H9 (cell line): ENCODE data around the gene SPTBN1. TPM values are rescaled to one million over a fixed set of nuclear protein-coding genes. Genes with fewer than 3 reads are reported as not detected.

Experiments
- DNase-seq: peaks from one replicate; pipeline ENCODE4 v3.0.0-alpha.2; 2017
- H2AFZ ChIP-seq: one replicate; pipeline ENCODE4 v1.6.1; 2013; ENCODE audit warnings: mild to moderate bottlenecking, low read length, control low read depth, moderate library complexity
- H2AK5ac ChIP-seq: 2 replicates; pipeline ENCODE4 v1.6.1; 2013; ENCODE audit warnings: low read length, control low read depth, mixed read lengths; ENCODE audit not compliant: insufficient read length
- H2BK120ac ChIP-seq: one replicate; pipeline ENCODE4 v1.6.1; 2013; ENCODE audit warnings: low read depth, mild to moderate bottlenecking, low read length, control low read depth, inconsistent platforms; ENCODE audit not compliant: poor library complexity, severe bottlenecking
- H2BK12ac ChIP-seq: 2 replicates; pipeline ENCODE4 v1.6.1; 2013; ENCODE audit warnings: low read length, control low read depth, mixed read lengths, low read depth; ENCODE audit not compliant: insufficient read length
- H2BK15ac ChIP-seq: 2 replicates; pipeline ENCODE4 v1.6.1; 2013; ENCODE audit warnings: low read depth, low read length, control low read depth
- H2BK20ac ChIP-seq: one replicate; pipeline ENCODE4 v1.6.1; 2013; ENCODE audit warnings: low read depth, mild to moderate bottlenecking, low read length, control low read depth, inconsistent platforms; ENCODE audit not compliant: poor library complexity, severe bottlenecking
- H2BK5ac ChIP-seq: 2 replicates; pipeline ENCODE4 v1.6.1; 2013; ENCODE audit warnings: low read length, control low read depth, mixed read lengths; ENCODE audit not compliant: insufficient read length
- H3K14ac ChIP-seq: 2 replicates; pipeline ENCODE4 v1.6.1; 2013; ENCODE audit warnings: low read length, control low read depth; ENCODE audit not compliant: insufficient read depth
- H3K18ac ChIP-seq: 2 replicates; pipeline ENCODE4 v1.6.1; 2013; ENCODE audit warnings: low read depth, mild to moderate bottlenecking, mixed read lengths, low read length, control low read depth; ENCODE audit not compliant: insufficient read length
- H3K23ac ChIP-seq: 2 replicates; pipeline ENCODE4 v1.6.1; 2013; ENCODE audit warnings: low read length, control low read depth, mixed read lengths, low read depth; ENCODE audit not compliant: insufficient read length
- H3K23me2 ChIP-seq: 2 replicates; pipeline ENCODE4 v1.6.1; 2013; ENCODE audit warnings: low read depth, mild to moderate bottlenecking, mixed read lengths, low read length, control low read depth; ENCODE audit not compliant: insufficient read length, poor library complexity, severe bottlenecking
- H3K27ac ChIP-seq: 2 replicates; pipeline ENCODE4 v1.5.1; 2013; ENCODE audit warnings: low read length, control low read depth, mixed read lengths, low read depth; ENCODE audit not compliant: insufficient read length
- H3K27me3 ChIP-seq: 2 replicates; pipeline ENCODE4 v1.6.1; 2013; ENCODE audit warnings: low read length, control low read depth, inconsistent platforms; ENCODE audit not compliant: insufficient read depth
- H3K4ac ChIP-seq: 2 replicates; pipeline ENCODE4 v1.6.1; 2013; ENCODE audit warnings: low read depth, mild to moderate bottlenecking, control low read depth, inconsistent platforms, low read length, moderate library complexity
- H3K4me1 ChIP-seq: 2 replicates; pipeline ENCODE4 v1.6.1; 2013; ENCODE audit warnings: low read length, control low read depth, inconsistent platforms; ENCODE audit not compliant: insufficient read depth
- H3K4me2 ChIP-seq: 2 replicates; pipeline ENCODE4 v1.6.1; 2013; ENCODE audit warnings: low read length, control low read depth, mixed read lengths; ENCODE audit not compliant: insufficient read length, insufficient read depth
- H3K56ac ChIP-seq: 2 replicates; pipeline ENCODE4 v1.6.1; 2013; ENCODE audit warnings: low read depth, mild to moderate bottlenecking, mixed read lengths, low read length, control low read depth; ENCODE audit not compliant: insufficient read length
- H3K79me1 ChIP-seq: 2 replicates; pipeline ENCODE4 v1.6.1; 2013; ENCODE audit warnings: low read depth, mild to moderate bottlenecking, moderate library complexity, low read length, control low read depth, inconsistent platforms; ENCODE audit not compliant: insufficient read depth, poor library complexity, severe bottlenecking
- H3K79me2 ChIP-seq: 2 replicates; pipeline ENCODE4 v1.6.1; 2013; ENCODE audit warnings: low read length, control low read depth, inconsistent platforms; ENCODE audit not compliant: insufficient read depth
- H3K9ac ChIP-seq: 2 replicates; pipeline ENCODE4 v1.6.1; 2013; ENCODE audit warnings: low read length, control low read depth, mixed read lengths; ENCODE audit not compliant: insufficient read length; ENCODE audit errors: extremely low read depth
- H3K9me3 ChIP-seq: one replicate; pipeline ENCODE4 v1.6.1; 2013; ENCODE audit warnings: low read depth, low read length, inconsistent platforms; ENCODE audit not compliant: control insufficient read depth
- H3T11ph ChIP-seq: one replicate; pipeline ENCODE4 v1.6.1; 2013; ENCODE audit warnings: mild to moderate bottlenecking, low read length, control low read depth, inconsistent platforms
- H4K20me1 ChIP-seq: one replicate; pipeline ENCODE4 v1.6.1; 2013; ENCODE audit not compliant: control insufficient read depth, insufficient read length, insufficient read depth
- H4K5ac ChIP-seq: 2 replicates; pipeline ENCODE4 v1.6.1; 2013; ENCODE audit warnings: low read depth, mild to moderate bottlenecking, mixed read lengths, low read length, control low read depth; ENCODE audit not compliant: insufficient read length
- H4K8ac ChIP-seq: replicated peaks from 2 replicates; pipeline ENCODE4 v1.6.1; 2013; ENCODE audit warnings: low read length, control low read depth, mixed read lengths, low read depth; ENCODE audit not compliant: insufficient read length
- H4K91ac ChIP-seq: 2 replicates; pipeline ENCODE4 v1.6.1; 2013; ENCODE audit warnings: low read depth, mild to moderate bottlenecking, moderate library complexity, mixed read lengths, low read length, control low read depth; ENCODE audit not compliant: insufficient read length
- H3K27ac Mint-ChIP-seq, 3 experiments: 2 replicates in 2 of 3; 3 replicates in 1 of 3; pipeline ENCODE4 v1.8.0; 2020 to 2021; ENCODE audit warnings: mixed read lengths in 3 of 3, mild to moderate bottlenecking in 1 of 3, moderate library complexity in 1 of 3
- H3K27me3 Mint-ChIP-seq: 2 replicates; pipeline ENCODE4 v1.8.0; 2021; ENCODE audit warnings: low read depth, mild to moderate bottlenecking, moderate library complexity, mixed read lengths
- H3K36me3 Mint-ChIP-seq, 3 experiments: 2 replicates in 2 of 3; 3 replicates in 1 of 3; pipeline ENCODE4 v1.8.0; 2020 to 2021; ENCODE audit warnings: low read depth in 3 of 3, mixed read lengths in 3 of 3; ENCODE audit not compliant: insufficient read depth in 1 of 3
- H3K4me1 Mint-ChIP-seq, 2 experiments: 2 replicates each; pipeline ENCODE4 v1.8.0; 2020; ENCODE audit warnings: mixed read lengths in 2 of 2
- H3K4me3 Mint-ChIP-seq, 2 experiments: 2 replicates in 1 of 2; 3 replicates in 1 of 2; pipeline ENCODE4 v1.8.0; 2020 to 2021; ENCODE audit warnings: mild to moderate bottlenecking in 2 of 2, mixed read lengths in 2 of 2, moderate library complexity in 1 of 2
- H3K9me3 Mint-ChIP-seq, 2 experiments: 2 replicates in 1 of 2; 3 replicates in 1 of 2; pipeline ENCODE4 v1.8.0; 2020; ENCODE audit warnings: mild to moderate bottlenecking in 2 of 2, mixed read lengths in 2 of 2, moderate library complexity in 1 of 2
- CTCF ChIP-seq: fragments of 200-600 bp; sonication (generic); conservative IDR thresholded peaks from 3 replicates; pipeline ENCODE4 v1.8.0; 2021; ENCODE audit warnings: antibody characterized with exemption, mild to moderate bottlenecking
- WGBS: extraction: QIAGEN DNeasy Blood & Tissue Kit; methylation state at CpG from one replicate; pipeline ENCODE4 v1.1.7; 2013; ENCODE audit warnings: missing lambda C conversion rate, low lambda C conversion rate, mixed read lengths; ENCODE audit not compliant: insufficient read length; ENCODE audit errors: extremely low coverage; 5-methylcytosine and 5-hydroxymethylcytosine counted together
- total RNA-seq: library from RNA; stranded (reverse); gene quantifications from 2 replicates; pipeline ENCODE4 v1.2.1, GENCODE V29; 2021

Gene SPTBN1
- total RNA-seq, 1 experiment from 2014 or later, result 164 TPM

GRCh38 chr2:54546518-54546917, 90.4 kb downstream of the SPTBN1 start:
- no peak overlapping the region for H3K23ac ChIP-seq
- no peak overlapping the region for H4K91ac ChIP-seq
- H3K4ac ChIP-seq, result no peak overlapping the region
- H4K20me1 ChIP-seq, result no peaks in the 10 kb centered on the region
- H3K4me1 Mint-ChIP-seq, result peaks cover 24 to 26% of the 10 kb centered on the region in 2 experiments
- H3K4me3 Mint-ChIP-seq, result no peak overlapping the region
- H3K4me1 ChIP-seq, result peaks cover 8% of the 10 kb centered on the region
- H3K79me1 ChIP-seq, result no peaks in the 10 kb centered on the region
- H3K27me3 Mint-ChIP-seq, result no peaks in the 10 kb centered on the region; the same call in 1 of the 2 replicates
- H3K56ac ChIP-seq, result no peak overlapping the region
- no peaks in the 10 kb centered on the region for H3K9me3 ChIP-seq
- no peak overlapping the region for H3K27ac ChIP-seq
- no peak overlapping the region for H2AK5ac ChIP-seq
- no peak overlapping the region; a peak in 1 of 7 replicates for H3K27ac Mint-ChIP-seq
- H4K8ac ChIP-seq, result no peak overlapping the region
- H2BK20ac ChIP-seq, result no peak overlapping the region
- no peak overlapping the region for H2BK15ac ChIP-seq
- H3K9me3 Mint-ChIP-seq, result no peaks in the 10 kb centered on the region
- WGBS, result no CpG with 5 or more reads among the region's 4 CpGs
- no peak overlapping the region for H3K4me2 ChIP-seq
- H2AFZ ChIP-seq, result no peak overlapping the region
- no peak for DNase-seq
- no peak overlapping the region for H2BK120ac ChIP-seq
- no peak overlapping the region for H3K14ac ChIP-seq
- H2BK12ac ChIP-seq, result no peak overlapping the region
- H3K27me3 ChIP-seq, result no peaks in the 10 kb centered on the region
- no peaks in the 10 kb centered on the region; a peak in 1 of 7 replicates for H3K36me3 Mint-ChIP-seq
- H3K9ac ChIP-seq, result no peak overlapping the region
- H3K23me2 ChIP-seq, result no peaks in the 10 kb centered on the region
- no peaks in the 10 kb centered on the region for H3K79me2 ChIP-seq
- TF ChIP-seq CTCF, result no peak
- no peak overlapping the region for H2BK5ac ChIP-seq
- H3T11ph ChIP-seq, result no peak overlapping the region
- H3K18ac ChIP-seq, result no peak overlapping the region
- no peak overlapping the region for H4K5ac ChIP-seq
